ENCODE results near the gene IKZF4. TPM values are rescaled to one million over a fixed set of nuclear protein-coding genes. Genes with fewer than 3 reads are reported as not detected.

IKZF4 gene
- total and polyA plus RNA-seq, 2 of the 8 experiments (the other 6 are each of a cell fraction or from before 2014, with no cell fraction given), result 8.0 to 13.3 TPM

DNA sequence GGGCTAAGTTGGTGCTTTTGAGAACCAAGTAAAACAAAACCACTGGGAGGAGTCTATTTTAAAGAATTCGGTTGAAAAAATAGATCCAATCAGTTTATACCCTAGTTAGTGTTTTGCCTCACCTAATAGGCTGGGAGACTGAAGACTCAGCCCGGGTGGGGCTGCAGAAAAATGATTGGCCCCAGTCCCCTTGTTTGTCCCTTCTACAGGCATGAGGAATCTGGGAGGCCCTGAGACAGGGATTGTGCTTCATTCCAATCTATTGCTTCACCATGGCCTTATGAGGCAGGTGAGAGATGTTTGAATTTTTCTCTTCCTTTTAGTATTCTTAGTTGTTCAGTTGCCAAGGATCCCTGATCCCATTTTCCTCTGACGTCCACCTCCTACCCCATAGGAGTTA lies 48.8 kb upstream of the IKZF4 start (continued):
- TF ChIP-seq, protein P1, sequence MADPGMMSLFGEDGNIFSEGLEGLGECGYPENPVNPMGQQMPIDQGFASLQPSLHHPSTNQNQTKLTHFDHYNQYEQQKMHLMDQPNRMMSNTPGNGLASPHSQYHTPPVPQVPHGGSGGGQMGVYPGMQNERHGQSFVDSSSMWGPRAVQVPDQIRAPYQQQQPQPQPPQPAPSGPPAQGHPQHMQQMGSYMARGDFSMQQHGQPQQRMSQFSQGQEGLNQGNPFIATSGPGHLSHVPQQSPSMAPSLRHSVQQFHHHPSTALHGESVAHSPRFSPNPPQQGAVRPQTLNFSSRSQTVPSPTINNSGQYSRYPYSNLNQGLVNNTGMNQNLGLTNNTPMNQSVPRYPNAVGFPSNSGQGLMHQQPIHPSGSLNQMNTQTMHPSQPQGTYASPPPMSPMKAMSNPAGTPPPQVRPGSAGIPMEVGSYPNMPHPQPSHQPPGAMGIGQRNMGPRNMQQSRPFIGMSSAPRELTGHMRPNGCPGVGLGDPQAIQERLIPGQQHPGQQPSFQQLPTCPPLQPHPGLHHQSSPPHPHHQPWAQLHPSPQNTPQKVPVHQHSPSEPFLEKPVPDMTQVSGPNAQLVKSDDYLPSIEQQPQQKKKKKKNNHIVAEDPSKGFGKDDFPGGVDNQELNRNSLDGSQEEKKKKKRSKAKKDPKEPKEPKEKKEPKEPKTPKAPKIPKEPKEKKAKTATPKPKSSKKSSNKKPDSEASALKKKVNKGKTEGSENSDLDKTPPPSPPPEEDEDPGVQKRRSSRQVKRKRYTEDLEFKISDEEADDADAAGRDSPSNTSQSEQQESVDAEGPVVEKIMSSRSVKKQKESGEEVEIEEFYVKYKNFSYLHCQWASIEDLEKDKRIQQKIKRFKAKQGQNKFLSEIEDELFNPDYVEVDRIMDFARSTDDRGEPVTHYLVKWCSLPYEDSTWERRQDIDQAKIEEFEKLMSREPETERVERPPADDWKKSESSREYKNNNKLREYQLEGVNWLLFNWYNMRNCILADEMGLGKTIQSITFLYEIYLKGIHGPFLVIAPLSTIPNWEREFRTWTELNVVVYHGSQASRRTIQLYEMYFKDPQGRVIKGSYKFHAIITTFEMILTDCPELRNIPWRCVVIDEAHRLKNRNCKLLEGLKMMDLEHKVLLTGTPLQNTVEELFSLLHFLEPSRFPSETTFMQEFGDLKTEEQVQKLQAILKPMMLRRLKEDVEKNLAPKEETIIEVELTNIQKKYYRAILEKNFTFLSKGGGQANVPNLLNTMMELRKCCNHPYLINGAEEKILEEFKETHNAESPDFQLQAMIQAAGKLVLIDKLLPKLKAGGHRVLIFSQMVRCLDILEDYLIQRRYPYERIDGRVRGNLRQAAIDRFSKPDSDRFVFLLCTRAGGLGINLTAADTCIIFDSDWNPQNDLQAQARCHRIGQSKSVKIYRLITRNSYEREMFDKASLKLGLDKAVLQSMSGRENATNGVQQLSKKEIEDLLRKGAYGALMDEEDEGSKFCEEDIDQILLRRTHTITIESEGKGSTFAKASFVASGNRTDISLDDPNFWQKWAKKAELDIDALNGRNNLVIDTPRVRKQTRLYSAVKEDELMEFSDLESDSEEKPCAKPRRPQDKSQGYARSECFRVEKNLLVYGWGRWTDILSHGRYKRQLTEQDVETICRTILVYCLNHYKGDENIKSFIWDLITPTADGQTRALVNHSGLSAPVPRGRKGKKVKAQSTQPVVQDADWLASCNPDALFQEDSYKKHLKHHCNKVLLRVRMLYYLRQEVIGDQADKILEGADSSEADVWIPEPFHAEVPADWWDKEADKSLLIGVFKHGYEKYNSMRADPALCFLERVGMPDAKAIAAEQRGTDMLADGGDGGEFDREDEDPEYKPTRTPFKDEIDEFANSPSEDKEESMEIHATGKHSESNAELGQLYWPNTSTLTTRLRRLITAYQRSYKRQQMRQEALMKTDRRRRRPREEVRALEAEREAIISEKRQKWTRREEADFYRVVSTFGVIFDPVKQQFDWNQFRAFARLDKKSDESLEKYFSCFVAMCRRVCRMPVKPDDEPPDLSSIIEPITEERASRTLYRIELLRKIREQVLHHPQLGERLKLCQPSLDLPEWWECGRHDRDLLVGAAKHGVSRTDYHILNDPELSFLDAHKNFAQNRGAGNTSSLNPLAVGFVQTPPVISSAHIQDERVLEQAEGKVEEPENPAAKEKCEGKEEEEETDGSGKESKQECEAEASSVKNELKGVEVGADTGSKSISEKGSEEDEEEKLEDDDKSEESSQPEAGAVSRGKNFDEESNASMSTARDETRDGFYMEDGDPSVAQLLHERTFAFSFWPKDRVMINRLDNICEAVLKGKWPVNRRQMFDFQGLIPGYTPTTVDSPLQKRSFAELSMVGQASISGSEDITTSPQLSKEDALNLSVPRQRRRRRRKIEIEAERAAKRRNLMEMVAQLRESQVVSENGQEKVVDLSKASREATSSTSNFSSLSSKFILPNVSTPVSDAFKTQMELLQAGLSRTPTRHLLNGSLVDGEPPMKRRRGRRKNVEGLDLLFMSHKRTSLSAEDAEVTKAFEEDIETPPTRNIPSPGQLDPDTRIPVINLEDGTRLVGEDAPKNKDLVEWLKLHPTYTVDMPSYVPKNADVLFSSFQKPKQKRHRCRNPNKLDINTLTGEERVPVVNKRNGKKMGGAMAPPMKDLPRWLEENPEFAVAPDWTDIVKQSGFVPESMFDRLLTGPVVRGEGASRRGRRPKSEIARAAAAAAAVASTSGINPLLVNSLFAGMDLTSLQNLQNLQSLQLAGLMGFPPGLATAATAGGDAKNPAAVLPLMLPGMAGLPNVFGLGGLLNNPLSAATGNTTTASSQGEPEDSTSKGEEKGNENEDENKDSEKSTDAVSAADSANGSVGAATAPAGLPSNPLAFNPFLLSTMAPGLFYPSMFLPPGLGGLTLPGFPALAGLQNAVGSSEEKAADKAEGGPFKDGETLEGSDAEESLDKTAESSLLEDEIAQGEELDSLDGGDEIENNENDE (IDR thresholded peaks at IDR 0.05; ENCODE audit: insufficient replicate concordance, low read length), result no peak

Data from H1 (cell line).